GM12865 (cell line): ENCODE measurements around the gene AGPAT1.
"Not testable (repeated sequence)": the region's sequence is repeated elsewhere in the genome, so short reads cannot be mapped to it uniquely, and the experiment has no call there.

Source experiments
- DNase-seq: peaks from one replicate; pipeline ENCODE4 v3.0.0; 2010; ENCODE audit warnings: low read depth
- H3K4me3 ChIP-seq: 2 replicates; pipeline ENCODE4 v1.5.1; 2011; ENCODE audit warnings: mild to moderate bottlenecking, low read depth, low read length, control low read depth
- TF ChIP-seq, protein P1 (sequence below): IDR thresholded peaks from 2 replicates; pipeline ENCODE4 v1.5.1; 2011; ENCODE audit warnings: low read length, control low read depth, low read depth, inconsistent platforms; ENCODE audit not compliant: insufficient read depth; ENCODE audit errors: missing control alignments

Gene AGPAT1

DNA sequence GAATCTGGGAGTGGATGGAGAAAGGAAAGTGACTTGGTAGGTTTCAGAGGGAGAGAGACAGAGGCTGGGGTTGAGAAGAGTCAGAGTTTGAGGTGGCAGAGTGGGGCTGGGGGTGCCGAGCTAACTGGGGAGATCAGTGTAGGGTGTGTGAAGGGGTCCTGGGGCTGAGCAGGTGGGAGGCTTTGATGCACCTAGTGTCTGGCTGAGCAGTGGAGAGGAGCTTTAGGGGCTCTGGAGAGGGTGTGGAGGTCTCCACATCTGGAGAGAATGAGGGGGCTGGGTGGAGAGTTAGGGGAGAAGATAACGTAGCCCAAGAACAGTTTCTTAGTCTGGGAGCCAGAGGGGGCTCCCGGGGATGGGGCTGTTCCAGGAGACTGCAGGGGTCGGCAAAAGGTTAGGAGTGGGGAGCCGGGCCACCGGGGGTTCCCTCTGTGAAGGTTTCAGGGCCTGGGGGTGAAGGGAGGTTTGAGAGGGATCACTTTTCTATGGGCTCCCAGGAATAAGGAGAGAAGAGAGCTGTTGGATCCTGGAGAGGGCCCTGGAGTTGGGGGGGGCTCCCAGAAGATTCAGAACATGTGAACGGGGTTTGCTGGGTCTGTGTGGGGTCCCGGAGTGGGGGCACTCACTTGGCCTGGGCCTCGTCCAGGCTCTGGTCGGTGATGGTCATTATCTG, 13.3 kb upstream of the AGPAT1 start:
- H3K4me3 ChIP-seq: peak overlapping the region; percentile 67
- DNase-seq: no peak
- TF ChIP-seq, protein P1, sequence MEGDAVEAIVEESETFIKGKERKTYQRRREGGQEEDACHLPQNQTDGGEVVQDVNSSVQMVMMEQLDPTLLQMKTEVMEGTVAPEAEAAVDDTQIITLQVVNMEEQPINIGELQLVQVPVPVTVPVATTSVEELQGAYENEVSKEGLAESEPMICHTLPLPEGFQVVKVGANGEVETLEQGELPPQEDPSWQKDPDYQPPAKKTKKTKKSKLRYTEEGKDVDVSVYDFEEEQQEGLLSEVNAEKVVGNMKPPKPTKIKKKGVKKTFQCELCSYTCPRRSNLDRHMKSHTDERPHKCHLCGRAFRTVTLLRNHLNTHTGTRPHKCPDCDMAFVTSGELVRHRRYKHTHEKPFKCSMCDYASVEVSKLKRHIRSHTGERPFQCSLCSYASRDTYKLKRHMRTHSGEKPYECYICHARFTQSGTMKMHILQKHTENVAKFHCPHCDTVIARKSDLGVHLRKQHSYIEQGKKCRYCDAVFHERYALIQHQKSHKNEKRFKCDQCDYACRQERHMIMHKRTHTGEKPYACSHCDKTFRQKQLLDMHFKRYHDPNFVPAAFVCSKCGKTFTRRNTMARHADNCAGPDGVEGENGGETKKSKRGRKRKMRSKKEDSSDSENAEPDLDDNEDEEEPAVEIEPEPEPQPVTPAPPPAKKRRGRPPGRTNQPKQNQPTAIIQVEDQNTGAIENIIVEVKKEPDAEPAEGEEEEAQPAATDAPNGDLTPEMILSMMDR: no peak

DNA sequence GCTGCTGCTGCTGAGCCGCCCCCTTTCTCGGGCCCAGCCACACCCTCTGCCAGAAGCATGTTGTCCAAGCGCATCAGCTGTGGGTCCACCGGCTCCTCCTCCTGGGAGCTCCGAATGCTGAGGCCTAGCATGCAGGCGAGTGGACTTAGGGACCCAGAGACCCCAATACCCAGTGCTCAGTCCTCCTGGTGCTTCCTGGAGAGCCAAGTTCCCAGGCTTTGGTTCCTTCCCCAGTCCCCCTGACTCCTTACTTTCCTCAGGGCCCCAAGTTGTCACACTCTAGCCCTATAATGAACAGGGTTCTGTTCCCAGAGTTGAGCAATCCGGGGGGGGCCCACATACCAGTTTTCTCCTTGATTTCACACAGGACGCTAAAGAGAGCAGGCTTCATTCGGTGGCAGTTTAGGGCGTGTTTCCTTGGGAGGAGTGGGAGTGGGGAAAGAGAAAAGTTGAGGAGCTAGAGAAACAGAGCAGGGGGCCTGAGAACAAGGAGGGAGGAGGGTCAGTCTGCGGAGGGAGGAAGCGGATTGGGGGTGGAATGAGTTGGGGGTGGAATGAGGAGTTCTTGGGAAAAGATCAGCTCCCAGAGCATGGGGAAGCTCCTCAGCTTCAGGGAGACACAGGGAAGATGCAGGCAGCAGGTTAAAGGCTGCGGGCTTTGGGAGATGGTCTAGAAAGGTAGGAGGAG, 12.6 kb upstream of the AGPAT1 start:
- TF ChIP-seq, protein P1: no peak
- no peak for DNase-seq
- H3K4me3 ChIP-seq: peak overlapping the region; percentile 67

DNA sequence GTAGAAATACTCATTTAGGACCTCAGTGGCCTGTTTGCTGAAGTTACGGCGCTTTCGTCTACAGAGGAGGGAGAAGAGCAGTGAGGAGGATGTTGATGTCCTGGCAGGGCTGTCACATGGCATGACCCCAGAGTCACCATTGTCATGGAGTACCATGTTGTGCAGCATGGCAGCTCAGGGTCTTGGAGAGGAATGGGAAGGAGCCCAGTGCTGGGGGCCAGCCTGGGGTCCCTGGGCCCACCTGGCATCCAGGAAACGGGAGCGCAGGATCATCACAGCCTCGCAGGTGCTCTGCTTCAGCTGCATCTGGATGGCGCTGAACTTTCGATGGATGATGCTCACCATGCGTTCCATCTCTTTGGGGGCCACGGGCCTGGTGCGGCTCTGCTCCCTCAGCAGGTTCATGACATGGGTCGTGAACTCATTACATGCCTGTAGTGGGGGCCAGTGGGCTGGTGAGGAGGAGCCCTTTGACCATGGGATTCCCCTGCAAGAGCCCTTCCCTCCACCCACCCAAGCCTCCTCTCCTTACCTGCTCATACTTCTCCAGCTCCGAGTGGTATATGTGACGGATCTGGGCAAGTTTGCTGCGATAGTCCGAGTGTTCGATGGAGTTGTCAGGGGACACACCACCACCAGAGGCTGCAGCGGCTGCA, 12.0 kb upstream of the AGPAT1 start:
- H3K4me3 ChIP-seq, DNase-seq: not testable (repeated sequence)

DNA sequence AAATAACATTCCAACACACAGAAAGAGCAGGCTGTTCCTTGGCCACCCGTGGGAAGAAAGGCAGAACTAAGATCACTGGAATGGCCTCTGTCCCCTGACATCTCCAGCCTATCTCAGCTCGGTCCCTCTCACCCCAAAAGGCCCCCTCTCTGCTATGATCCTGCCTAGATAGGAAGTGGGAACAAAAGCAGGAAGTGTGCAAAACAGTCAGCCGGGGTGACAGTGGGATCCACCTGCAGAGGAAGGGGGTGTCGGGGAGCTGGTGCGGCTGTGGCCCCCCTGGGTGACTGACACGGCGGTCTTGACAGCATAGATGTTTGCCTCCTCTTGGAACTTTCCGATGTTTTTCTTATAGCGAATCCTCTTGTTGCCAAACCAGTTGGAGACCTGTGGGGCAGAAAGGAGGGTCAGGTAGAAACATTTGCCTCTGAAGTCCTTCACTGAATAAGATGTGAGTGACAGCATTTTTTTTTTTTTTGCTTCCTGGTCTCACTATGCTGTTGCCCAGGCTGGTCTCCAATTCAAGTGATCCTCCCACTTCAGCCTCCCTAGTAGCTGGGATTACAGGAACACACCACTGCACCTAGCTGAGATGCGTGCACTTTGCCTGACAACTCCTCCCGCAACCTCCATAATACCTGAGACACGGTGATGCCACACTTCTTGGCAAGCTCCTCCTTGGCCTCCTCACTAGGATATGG, 11.3 kb upstream of the AGPAT1 start:
- no peak for DNase-seq
- no peak overlapping the region for H3K4me3 ChIP-seq
- TF ChIP-seq, protein P1: no peak

DNA sequence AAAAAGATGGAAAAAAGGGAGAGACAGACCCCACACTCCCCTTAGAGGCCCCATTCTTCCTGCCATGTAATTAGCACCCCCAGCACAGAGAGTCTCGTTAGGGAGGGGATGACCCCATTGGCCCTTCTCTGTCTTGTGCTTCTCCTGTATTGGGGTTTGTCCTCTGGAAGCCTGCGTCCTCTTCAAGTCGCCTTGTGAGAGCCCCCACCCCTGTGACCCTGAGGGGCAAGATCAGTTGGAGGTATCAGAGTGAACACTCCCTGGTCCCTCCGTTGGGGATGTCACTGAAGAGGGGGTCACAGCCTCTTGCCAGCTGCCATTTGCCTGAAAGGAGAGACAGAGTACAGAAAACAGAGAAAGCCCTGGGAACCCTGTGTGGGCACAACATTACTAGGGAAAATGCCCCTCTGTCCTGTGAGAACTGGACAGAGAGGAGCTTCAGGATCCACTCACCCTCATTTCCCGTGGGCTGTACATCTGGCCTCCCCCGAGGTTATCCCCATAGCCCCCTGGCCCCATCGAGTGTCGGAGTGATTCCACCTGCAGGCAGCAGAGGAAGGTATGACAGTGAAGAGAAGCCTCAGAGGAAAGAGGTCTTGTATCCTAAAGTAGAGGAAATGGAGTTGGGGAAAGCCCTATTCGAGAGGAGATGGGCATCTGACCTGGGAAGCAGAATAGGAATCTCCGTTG, 10.4 kb upstream of the AGPAT1 start:
- not testable (repeated sequence) for DNase-seq, H3K4me3 ChIP-seq

DNA sequence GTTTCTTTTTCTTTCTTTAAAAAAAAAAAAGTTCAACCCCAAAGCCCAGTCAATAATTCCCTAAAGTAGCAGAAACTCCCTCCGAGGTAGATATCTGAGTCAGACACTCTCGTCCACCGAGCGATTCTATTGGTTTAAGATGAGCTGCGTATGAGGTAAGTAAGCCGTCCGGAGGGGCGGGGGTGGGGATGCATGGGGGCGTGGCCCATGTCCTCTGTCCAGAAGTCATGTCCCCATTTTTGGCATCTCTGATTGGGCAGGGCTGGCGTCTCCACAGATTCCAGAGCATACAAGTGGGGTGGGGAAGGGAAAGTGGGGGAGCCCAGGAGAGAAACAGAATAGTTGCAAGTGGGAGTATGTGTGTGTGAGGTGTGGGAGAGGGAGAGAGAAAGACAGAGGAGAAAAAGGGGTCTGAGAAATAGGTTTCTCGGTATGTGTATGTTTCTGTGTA, 9.8 kb upstream of the AGPAT1 start:
- DNase-seq: peak; percentile 89
- H3K4me3 ChIP-seq: not testable (repeated sequence)

DNA sequence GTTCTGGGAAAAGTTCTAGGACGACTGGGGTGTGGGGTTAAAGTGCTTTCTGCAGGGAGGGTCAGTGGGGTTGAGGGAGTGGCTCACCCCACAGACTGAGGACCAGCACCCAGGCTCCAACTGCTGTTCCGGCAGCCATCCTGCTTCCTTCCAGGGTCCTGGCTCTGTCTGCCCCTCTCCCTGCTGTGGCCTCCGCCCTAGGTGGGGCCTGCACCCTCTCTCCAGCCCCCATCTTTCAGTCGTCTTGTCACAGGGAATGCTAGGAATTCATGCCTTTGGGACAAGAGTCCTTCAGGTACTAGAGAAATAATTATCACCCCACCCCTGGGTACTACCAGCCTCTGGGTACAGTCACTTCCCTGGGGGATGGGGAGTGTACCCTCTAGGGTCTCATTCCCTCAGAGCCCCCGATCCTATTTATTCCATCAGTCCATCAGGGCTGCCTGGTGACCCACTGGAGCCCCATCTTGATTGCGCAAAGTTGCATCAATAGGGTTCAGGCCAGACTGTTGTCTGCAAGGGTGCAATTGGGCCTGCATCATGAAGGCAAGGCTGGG, 8.3 kb upstream of the AGPAT1 start, which contains the start of gene AGER:
Gene AGER (minus strand): TSS at position 170 of the 557 bp plus-strand sequence. CDS start 31 bp downstream, at position 139.
- no peak within 1 kb of the TSS for H3K4me3 ChIP-seq
- TF ChIP-seq, protein P1: no peak
- DNase-seq: no peak
